ENCODE measurements around the gene ANAPC16.

ANAPC16 gene

DNA sequence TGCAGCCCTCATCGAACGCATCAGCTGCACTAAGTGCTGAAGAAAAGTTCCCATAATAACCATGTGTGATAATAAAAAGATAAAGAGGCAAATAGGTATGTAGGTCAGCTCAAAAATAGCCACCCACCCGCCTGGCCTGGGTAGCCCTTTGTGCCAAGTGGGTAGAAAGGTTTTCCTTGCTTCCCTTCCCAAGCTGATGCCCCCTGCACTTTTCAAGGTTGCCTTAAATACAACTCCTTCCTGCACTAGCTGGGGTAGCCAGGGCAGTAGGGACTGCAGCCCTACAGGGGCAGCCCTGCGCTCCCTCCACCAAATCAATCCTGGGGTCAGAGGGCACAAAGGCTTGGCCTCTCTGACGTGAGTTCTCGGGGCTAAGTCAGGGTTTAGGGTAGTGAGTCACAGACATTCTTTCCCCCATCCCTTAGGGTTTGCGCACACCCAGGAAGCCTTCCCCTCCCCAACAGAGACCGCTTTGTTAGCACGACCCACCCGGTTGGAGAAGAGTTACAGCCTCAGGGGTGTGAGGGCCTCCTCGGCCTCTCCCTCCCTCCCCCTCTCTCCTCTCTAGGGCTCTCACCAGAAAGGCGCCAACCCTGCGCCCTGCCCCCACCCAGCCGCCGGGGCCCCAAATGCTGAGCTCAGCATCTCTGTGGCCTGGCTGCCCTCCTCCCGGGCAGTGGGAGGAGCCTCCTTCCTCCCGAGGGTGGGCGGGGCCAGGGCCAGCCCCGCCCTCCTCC is 44.6 kb downstream of the ANAPC16 start:
- H3K27me3 ChIP-seq (ENCODE audit: low read depth, low read length): peaks cover 3% of the 10 kb centered on the region; the same call in 1 of the 2 replicates
- no peaks in the 10 kb centered on the region for H3K9me3 ChIP-seq (ENCODE audit: insufficient read depth, low read length)
- H3K9ac ChIP-seq (ENCODE audit: low read length): peak overlapping the region; percentile 81
- H3K79me2 ChIP-seq (ENCODE audit: low read length): no peaks in the 10 kb centered on the region
- H3K4me2 ChIP-seq (ENCODE audit: low read length): peak overlapping the region; percentile 96
- H4K20me1 ChIP-seq (ENCODE audit: insufficient read depth, low read length): no peaks in the 10 kb centered on the region
- TF ChIP-seq EZH2phosphoT487 (IDR thresholded peaks at IDR 0.05; ENCODE audit: low read depth): no peak
- TF ChIP-seq, protein P1, sequence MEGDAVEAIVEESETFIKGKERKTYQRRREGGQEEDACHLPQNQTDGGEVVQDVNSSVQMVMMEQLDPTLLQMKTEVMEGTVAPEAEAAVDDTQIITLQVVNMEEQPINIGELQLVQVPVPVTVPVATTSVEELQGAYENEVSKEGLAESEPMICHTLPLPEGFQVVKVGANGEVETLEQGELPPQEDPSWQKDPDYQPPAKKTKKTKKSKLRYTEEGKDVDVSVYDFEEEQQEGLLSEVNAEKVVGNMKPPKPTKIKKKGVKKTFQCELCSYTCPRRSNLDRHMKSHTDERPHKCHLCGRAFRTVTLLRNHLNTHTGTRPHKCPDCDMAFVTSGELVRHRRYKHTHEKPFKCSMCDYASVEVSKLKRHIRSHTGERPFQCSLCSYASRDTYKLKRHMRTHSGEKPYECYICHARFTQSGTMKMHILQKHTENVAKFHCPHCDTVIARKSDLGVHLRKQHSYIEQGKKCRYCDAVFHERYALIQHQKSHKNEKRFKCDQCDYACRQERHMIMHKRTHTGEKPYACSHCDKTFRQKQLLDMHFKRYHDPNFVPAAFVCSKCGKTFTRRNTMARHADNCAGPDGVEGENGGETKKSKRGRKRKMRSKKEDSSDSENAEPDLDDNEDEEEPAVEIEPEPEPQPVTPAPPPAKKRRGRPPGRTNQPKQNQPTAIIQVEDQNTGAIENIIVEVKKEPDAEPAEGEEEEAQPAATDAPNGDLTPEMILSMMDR (IDR thresholded peaks at IDR 0.05; ENCODE audit: low read depth, low read length): no peak
- no peaks in the 10 kb centered on the region for H3K36me3 ChIP-seq (replicated peaks; ENCODE audit: low read depth, low read length)
- peak overlapping the region; percentile 75 for H2AFZ ChIP-seq (ENCODE audit: low read depth, low read length)
- H3K4me3 ChIP-seq (ENCODE audit: low read length): peak overlapping the region; percentile 83
- peak overlapping the region; percentile 98 for H3K27ac ChIP-seq (ENCODE audit: low read length)
- H3K4me1 ChIP-seq (ENCODE audit: low read length): peaks cover 67% of the 10 kb centered on the region

DNA sequence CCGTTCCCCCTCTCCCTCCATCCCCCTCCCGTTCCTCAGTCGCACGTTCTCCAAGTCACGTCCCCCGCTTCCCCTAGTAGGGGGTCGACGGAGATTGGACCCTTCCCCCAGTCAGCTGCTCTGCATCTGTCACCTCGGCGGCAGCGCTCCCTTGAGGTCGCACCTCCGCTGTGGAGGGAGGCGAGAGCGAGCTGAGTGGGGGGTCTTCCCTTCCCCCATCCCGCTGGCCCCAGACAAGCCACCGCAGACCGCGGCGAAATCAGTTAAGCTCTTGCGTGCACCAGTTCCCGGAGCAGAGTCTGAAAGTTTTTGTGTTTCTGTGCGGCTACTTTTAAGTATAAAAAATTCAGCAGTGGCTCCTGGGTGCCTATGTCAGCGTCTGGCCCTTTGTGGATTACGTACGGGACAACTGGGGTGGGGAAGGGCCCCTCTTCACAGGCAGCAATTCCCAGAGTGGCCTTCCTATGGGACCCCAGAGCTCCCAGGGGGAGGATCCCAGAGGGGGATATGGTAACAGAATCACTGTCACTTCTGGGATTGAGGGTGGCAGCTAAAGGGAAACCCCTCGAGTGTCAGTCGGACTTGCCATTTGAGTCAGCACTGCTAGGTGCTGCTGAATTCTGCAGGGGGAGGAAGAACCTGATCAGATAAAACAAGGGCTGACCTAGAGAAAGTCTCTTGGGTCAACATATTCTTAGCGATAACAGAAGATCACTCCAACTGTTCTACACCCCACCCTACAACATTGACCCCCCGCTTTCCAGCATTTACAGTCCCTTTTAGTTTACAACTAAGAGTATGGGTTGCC is 45.4 kb downstream of the ANAPC16 start:
- no peaks in the 10 kb centered on the region for H3K36me3 ChIP-seq (replicated peaks; ENCODE audit: low read depth, low read length)
- H2AFZ ChIP-seq (ENCODE audit: low read depth, low read length): peak overlapping the region; percentile 0; the same call in 1 of the 2 replicates
- peak overlapping the region; percentile 83 for H3K4me3 ChIP-seq (ENCODE audit: low read length)
- peak overlapping the region; percentile 98 for H3K27ac ChIP-seq (ENCODE audit: low read length)
- no peaks in the 10 kb centered on the region for H3K9me3 ChIP-seq (ENCODE audit: insufficient read depth, low read length)
- peak overlapping the region; percentile 81 for H3K9ac ChIP-seq (ENCODE audit: low read length)
- H4K20me1 ChIP-seq (ENCODE audit: insufficient read depth, low read length): no peaks in the 10 kb centered on the region
- no peaks in the 10 kb centered on the region for H3K79me2 ChIP-seq (ENCODE audit: low read length)
- H3K4me2 ChIP-seq (ENCODE audit: low read length): peak overlapping the region; percentile 96
- no peak for TF ChIP-seq EZH2phosphoT487 (IDR thresholded peaks at IDR 0.05; ENCODE audit: low read depth)
- TF ChIP-seq, protein P1 (IDR thresholded peaks at IDR 0.05; ENCODE audit: low read depth, low read length): no peak; the same call in 1 of the 2 replicates
- peaks cover 2% of the 10 kb centered on the region; the same call in 1 of the 2 replicates for H3K27me3 ChIP-seq (ENCODE audit: low read depth, low read length)
- peaks cover 71% of the 10 kb centered on the region for H3K4me1 ChIP-seq (ENCODE audit: low read length)

DNA sequence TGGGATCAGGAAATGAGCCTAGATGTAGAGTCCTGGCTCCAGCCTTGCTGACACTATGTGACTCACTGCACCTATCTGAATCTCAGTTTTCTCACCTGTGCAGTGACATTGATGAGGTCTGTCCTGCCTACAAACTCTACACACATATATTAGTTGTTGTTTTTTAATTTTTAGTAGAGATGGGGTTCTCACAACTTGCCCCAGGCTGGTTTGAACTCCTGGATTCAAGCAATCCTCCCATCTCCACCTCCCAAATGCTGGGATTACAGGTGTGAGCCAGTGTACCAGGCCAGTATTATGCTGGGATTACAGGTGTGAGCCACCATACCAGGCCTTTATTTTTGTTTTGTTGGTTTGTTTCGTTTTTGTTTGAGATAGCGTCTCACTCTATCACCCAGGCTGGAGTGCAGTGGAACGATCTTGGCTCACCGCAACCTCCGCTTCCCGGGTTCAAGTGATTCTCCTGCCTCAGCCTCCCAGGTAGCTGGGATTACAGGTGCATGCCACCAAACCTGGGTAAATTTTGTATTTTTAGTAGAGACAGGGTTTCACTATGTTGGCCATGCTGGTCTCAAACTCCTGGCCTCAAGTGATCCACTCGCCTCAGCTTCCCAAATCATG is 46.1 kb downstream of the ANAPC16 start:
- H3K9me3 ChIP-seq (ENCODE audit: insufficient read depth, low read length): no peaks in the 10 kb centered on the region
- TF ChIP-seq, protein P1 (IDR thresholded peaks at IDR 0.05; ENCODE audit: low read depth, low read length): no peak
- TF ChIP-seq EZH2phosphoT487 (IDR thresholded peaks at IDR 0.05; ENCODE audit: low read depth): no peak
- H3K4me2 ChIP-seq (ENCODE audit: low read length): peak overlapping the region; percentile 96
- H3K79me2 ChIP-seq (ENCODE audit: low read length): no peaks in the 10 kb centered on the region
- H3K9ac ChIP-seq (ENCODE audit: low read length): peak overlapping the region; percentile 81
- H3K4me3 ChIP-seq (ENCODE audit: low read length): peak overlapping the region; percentile 83
- H3K27me3 ChIP-seq (ENCODE audit: low read depth, low read length): no peaks in the 10 kb centered on the region
- H3K27ac ChIP-seq (ENCODE audit: low read length): peak overlapping the region; percentile 98
- no peak overlapping the region for H2AFZ ChIP-seq (ENCODE audit: low read depth, low read length)
- H3K4me1 ChIP-seq (ENCODE audit: low read length): peaks cover 69% of the 10 kb centered on the region
- no peaks in the 10 kb centered on the region for H3K36me3 ChIP-seq (replicated peaks; ENCODE audit: low read depth, low read length)
- no peaks in the 10 kb centered on the region for H4K20me1 ChIP-seq (ENCODE audit: insufficient read depth, low read length)

Data from OCI-LY3 (cell line).